Dermis blood vessel endothelial cell (primary cell): ENCODE data around the gene TARBP1. TPM values are rescaled to one million over a fixed set of nuclear protein-coding genes. Genes with fewer than 3 reads are reported as not detected.
A peak's percentile ranks its signal among the peaks of the same experiment; 100 is the strongest.
"Not testable (repeated sequence)": the region's sequence is repeated elsewhere in the genome, so short reads cannot be mapped to it uniquely, and the experiment has no call there.

Experiments used
- DNase-seq: peaks from one replicate; pipeline ENCODE4 v3.0.0; 2010
- total RNA-seq: library from RNA; depleted of rRNA; stranded (reverse); fragments of >200 nt; gene quantifications from 2 replicates; pipeline ENCODE4 v1.2.3, GENCODE V29; 2014

TARBP1 gene, protein sequence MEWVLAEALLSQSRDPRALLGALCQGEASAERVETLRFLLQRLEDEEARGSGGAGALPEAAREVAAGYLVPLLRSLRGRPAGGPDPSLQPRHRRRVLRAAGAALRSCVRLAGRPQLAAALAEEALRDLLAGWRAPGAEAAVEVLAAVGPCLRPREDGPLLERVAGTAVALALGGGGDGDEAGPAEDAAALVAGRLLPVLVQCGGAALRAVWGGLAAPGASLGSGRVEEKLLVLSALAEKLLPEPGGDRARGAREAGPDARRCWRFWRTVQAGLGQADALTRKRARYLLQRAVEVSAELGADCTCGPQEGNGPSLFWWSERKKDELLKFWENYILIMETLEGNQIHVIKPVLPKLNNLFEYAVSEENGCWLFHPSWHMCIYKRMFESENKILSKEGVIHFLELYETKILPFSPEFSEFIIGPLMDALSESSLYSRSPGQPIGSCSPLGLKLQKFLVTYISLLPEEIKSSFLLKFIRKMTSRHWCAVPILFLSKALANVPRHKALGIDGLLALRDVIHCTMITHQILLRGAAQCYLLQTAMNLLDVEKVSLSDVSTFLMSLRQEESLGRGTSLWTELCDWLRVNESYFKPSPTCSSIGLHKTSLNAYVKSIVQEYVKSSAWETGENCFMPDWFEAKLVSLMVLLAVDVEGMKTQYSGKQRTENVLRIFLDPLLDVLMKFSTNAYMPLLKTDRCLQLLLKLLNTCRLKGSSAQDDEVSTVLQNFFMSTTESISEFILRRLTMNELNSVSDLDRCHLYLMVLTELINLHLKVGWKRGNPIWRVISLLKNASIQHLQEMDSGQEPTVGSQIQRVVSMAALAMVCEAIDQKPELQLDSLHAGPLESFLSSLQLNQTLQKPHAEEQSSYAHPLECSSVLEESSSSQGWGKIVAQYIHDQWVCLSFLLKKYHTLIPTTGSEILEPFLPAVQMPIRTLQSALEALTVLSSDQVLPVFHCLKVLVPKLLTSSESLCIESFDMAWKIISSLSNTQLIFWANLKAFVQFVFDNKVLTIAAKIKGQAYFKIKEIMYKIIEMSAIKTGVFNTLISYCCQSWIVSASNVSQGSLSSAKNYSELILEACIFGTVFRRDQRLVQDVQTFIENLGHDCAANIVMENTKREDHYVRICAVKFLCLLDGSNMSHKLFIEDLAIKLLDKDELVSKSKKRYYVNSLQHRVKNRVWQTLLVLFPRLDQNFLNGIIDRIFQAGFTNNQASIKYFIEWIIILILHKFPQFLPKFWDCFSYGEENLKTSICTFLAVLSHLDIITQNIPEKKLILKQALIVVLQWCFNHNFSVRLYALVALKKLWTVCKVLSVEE (N-terminal part only)
- total RNA-seq, result 16.7 and 23.3 TPM in 2 replicates

DNA sequence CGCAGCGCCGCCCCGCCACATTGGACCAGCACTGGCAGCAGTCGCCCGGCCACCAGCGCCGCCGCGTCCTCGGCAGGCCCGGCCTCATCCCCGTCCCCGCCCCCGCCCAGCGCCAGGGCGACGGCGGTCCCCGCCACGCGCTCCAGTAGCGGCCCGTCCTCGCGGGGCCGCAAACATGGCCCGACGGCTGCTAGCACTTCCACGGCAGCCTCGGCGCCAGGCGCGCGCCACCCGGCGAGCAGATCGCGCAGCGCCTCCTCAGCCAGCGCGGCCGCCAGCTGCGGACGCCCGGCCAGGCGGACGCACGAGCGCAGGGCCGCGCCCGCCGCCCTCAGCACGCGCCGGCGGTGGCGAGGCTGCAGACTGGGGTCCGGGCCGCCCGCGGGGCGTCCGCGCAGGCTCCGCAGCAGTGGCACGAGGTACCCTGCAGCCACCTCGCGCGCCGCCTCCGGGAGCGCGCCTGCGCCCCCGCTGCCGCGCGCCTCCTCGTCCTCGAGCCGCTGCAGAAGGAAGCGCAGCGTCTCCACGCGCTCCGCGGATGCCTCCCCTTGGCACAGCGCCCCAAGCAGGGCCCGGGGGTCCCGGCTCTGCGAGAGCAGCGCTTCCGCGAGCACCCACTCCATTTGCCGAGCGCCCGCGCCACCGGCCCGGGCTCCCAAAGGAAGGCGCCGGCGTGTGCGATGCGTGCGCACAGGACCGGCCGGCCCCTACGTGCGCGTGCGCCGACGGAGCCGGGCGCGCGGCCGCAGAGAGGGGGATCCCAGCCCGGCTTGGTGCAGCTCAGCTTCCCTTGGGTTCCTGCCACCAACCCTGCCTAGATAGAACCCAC lies at the start of gene TARBP1:
TSS of gene TARBP1 (minus strand) at position 699 of the 829 bp plus-strand sequence. CDS start at position 623, 76 bp downstream.
- peak; percentile 86 for DNase-seq

DNA sequence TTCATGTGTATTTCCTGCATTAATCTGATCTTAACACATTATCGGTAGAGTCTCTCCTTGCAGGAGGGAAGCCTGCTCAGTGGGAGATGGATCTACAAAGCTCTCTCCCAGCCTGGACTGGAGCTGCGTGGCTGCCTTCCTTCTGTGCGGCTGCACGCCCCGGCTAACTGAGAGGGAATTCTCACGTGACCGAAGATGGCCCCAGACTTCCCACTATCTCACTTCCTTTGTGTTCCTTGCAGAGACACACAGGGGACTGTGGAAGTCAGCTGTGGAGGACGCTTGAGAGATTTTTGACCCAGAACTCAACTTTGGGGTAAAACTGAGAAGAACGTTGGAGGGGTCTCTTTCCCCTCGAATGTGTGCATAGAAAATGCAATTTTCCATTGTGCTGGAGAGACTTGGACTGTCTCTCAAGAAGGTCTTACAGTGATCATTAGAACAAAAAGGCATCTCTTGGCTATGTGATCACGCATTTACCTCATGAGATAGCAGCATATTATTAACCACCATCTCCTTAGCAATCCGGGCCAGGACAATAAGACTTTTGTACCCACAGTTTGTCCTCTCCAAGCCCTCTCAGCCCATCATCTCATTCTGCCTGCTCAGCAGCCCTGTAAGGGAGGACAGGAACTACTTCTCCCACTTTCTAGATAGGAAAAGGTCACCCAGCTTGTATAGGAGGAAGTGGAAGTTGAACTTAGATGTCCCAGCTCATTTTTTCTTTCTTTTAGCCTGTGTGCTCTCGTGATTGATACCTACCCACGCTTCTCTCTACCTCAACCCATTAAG lies 49.3 kb upstream of the TARBP1 start:
- DNase-seq, result no peak

DNA sequence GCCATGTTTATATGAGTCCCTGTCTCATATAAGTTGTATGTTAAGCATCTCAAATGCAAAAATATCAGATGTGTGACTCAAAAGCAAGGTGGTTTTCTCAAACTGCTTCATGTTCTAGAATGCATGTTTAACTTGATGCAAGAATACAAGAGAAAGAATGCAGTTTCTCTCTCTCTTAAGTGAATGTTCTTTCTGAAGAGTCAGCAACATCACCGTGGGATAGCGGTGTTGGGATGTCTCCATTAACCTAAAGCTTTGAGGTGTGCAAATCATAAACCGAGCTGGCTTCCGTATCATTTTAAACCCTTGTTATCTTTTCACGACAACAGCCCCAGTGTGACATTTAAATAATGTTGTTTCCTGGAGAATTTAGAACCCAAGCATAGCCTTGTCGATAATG lies 48.4 kb upstream of the TARBP1 start:
- DNase-seq, result no peak

DNA sequence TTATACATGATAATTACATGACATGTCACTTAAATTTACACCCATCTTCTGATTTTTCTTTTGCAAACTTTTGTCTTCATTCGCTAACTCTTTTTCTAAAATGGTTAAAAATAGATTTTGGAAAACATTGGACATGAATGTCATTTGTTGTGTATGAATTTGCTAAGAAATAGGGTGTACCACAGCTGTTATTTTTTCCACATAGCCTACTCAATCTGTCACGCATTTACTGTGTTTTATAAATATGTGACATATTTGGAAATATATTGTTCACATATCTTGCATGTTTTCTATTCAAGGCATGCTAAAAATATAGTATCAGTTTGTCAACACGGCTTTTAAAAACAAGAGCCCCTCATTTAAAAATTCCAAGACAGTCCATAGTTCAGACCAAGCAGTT lies 47.9 kb upstream of the TARBP1 start:
- DNase-seq, result no peak

DNA sequence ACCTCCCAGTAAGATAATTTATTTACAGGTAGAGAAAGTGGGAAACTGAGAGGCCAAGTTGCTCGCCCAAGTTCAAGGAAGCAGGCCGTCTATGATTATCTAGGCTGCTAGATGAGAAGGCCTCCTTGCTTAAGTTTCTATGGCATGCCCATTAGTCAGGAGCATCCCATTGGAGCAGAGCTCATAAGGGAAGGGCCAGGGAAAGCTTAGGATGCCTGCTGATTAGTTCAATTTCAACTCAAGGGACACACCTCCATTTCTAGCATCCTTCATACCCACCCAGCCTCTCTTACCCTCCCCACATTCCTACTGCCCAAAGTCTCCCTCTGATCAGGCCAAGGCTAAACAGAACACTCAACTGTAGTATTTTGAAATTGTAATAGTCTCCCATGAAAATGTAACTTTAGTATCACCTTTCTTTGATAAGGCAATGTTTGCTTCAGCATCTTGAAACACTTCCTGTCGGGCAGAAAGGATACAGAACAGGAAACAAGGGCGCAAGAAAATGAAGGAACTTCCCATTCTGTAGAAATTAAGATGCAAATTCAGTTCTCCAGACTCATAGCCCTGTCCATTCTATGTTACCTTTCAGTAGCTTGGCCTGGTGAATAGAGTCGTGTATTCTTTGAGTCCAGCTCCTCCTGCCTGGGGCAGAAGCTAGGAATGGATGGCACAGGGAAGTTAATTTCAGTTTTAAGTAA lies 46.3 kb upstream of the TARBP1 start:
- DNase-seq, result no peak

DNA sequence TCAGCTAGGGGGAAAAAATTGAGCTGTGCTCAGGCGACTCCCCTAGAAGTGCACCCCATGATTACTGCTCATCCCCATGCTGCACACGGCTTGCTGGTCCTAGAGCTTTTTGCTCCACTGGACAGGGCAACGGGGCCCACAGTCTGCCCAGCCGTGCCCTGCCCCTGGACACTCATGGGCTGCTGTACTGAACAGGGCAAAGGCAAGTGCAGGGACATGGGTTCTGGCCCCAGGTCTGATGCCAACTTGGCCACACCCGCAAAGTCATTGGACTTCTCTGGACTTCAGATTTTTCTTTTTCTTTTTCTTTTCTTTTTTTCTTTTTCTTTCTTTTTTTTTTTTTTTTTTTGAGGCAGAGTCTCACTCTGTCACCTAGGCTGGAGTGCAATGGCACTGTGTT lies 42.9 kb upstream of the TARBP1 start:
- DNase-seq, result no peak

DNA sequence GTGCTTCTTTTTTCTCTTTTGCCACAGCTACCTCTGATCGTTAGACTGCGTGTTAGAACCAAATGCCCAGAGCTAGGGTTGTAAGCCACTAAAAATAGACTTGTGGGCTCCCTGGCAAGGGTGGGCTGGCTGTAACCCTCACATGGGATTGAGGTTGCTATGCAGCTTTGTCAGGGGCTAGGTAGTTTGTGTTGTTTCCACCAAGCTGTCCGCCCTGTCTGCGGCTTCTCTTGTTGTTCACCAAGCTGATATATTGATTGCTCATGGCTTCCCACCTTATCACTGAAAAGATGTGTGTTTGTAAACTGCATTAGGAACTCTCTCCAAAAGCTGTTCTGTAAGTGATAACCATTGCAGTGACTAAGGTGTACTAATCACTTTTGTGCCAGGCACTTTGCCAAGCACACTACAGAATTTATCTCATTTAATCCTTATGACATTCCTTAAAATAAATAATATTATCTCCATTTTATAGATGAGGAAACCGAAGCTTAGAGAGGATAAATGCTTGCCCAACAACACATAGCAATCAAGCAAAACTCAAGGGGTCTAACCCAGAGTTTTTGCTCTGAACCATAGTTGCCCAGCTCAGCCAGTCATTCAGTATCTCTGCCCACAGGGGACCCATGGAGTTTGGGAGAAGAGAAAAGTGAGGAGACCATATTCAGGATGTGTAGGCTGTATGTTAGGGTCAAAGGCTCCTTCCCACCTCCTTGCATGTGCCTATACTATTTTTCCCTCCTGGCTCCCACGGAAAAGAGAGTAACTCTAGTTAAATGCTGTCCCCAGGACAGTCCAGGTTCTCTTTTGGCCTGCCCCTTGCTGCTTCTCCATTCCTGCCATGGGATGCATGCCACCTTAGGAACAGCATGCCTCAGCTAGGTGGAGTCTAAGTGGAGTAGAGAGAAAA lies 42.2 kb upstream of the TARBP1 start:
- DNase-seq, result no peak

DNA sequence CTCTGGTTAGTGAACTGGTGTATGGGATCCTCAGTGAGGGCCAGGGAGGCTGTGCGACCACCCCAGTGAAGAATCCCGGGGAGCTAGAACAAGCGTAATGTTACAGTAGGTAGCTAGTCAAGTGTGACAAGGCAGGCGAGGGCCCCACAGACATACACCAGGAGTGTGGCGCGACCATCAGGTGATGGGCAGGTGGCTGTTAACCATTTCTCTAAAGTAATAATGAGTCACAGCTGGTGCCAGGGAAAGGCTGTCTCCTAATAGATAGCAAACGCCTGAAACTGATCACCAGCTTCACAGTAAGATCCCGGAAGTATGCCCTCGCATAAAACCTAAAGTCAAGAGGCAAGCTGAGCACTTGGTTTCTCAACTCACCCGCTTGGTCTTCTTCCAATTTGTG lies 40.5 kb upstream of the TARBP1 start:
- DNase-seq, result no peak

DNA sequence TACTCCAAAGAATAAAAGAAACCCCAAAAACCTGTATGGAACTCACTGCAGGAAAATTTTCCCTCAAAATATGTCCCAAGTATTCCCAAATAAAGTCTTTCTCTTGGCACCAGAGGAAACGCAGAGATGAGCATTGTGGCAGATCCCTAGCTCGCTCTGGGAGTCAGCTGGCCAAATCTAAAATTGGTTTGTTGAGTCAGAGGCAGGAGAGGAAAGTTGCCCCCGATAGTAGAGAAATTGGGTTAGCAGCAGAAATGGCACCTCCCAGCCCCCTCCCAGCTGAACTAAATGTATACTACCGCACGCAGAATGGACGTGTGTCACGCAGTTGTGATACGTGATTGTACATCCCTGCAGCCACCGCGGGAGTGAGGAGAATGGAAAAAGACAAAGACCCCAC lies 39.9 kb upstream of the TARBP1 start:
- no peak for DNase-seq

DNA sequence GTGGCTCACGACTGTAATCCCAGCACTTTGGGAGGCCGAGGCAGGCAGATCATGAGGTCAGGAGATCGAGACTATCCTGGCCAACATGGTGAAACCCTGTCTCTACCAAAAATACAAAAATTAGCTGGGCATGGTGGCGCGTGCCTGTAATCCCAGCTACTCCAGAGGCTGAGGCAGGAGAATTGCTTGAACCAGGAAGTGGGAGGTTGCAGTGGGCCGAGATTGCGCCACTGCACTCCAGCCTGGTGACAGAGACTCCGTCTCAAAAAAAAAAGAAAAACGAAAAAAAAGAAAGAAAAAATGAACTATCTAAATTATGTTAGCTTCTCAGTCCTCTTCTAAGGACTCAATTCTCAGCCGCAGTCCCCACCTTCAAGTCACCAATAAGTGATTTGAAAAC lies 39.1 kb upstream of the TARBP1 start:
- DNase-seq, result not testable (repeated sequence)

DNA sequence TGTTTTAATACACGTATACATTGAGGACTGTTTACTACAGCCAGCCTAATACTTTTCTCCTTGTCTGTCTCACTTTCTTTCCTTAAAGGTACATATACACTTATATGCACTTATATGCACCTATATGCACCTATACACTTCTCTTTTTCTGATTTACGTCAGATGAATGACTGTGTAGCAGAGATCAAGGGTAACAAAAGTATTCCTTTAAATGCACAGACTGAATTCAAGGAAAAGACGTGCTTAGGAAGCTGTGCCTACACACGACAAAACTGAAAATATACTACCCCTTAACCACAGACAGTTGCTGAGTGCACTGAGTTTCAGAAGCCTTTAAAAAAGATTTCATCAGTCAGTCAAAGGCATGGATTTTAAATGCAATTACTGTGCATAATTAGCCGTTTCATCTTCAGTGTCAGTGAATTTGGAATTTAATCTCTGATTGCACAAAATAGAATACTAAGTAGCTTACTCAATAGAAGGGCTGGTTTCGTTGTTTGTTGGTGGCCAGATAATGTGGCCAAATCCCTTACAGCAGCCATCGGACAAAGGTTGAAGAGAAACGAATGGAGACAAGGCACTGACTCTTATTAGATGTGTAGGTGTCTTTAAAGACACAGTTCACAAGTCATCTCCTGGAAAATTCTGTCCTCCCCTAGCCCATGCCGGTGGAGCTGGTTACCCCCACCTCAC lies 38.3 kb upstream of the TARBP1 start:
- no peak for DNase-seq

DNA sequence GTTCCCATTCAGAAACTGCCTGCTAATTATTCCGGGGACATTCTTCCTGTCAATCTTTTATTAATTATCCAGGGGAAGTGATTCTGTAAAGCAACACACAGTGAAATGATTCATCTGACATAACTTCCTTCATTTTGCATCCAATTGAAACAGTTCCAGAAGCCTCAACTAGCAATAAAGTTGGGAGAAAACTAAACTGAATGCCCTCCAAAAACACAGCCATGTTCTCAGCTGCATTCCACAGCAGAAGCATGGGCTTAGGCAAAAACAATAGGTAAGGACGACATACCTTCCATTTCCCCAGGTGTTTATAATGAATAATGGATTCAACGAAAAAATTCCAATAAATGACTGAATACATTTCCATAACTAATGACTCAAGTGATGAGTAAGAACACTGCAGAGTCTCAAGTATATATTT lies 36.9 kb upstream of the TARBP1 start:
- peak; percentile 78 for DNase-seq

DNA sequence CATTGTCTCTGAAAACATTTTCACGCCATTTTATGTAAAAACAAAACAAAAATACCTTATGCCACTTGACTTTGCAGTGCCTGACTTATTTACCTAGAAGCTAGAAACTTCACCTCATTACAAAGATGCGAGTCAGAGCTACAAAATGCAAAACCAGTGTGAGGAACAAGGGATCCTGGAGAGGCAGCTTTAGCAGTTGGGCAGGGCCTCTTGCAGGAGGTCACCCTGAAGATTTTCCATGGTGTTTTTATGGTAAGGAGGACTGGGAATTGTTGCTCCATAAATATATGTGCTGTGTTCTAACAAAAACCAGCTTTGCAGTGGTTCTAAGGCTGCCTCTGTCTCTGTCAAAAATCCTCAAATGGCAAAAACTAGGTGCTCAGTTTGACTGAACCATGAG lies 36.4 kb upstream of the TARBP1 start:
- no peak for DNase-seq

DNA sequence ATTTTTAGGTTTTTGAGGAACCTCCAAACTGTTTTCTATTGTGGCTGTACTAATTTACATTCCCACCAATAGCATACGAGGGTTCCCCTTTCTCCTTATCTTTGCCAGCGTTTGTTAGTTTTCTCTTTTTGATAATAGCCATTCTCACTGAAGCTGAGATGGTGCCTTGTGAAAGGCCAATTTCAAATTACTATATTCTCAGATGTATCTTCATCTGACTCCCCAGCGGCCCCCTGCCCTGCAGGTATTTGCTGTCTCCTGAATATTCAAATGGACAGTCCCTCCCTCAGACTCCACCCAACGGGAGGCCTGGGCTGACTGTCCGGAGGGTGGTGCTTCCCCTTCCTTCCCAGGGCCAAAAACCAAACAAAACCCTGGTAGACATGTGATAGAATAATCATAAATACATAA lies 33.5 kb upstream of the TARBP1 start:
- DNase-seq, result no peak

DNA sequence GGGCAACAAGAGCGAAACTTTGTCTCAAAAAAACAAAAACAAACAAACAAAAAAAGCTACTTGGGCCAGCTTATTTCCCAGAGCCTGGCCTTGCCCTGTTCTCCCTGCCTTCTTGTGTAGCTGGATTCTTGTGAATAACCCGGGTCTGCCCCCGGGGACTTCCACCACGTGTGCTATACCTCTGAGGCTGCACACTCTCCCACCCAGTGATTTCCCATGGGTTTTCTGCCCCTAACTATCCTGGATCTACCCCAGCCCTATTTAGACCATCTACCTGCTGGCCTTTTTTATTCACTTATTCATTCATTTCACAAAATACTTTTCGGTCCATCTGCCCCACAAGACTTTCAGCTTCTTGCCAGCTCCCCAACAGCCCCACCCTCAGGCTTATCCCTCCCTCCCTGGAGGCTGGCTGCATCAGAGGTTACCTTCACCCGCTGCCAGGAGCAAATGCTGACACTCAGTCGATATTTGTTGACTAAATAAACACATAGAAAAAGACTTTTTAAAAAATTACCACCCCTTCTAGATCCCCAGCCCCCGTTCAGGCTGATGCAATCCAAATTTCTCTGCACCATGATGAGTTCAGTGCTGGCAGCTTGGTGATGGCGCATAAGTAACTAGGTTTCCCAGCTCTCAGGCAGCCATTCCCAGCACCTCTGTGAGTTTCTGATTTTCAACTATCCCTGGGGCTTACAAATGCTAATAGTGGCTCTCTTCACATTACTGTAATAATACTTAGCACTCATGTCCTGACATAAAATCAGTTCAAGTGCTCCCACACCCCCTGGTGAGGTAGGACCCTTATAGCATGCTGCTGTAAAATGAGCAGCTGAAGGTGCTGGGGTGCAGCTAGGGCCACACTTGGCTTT lies 30.7 kb upstream of the TARBP1 start:
- no peak for DNase-seq

DNA sequence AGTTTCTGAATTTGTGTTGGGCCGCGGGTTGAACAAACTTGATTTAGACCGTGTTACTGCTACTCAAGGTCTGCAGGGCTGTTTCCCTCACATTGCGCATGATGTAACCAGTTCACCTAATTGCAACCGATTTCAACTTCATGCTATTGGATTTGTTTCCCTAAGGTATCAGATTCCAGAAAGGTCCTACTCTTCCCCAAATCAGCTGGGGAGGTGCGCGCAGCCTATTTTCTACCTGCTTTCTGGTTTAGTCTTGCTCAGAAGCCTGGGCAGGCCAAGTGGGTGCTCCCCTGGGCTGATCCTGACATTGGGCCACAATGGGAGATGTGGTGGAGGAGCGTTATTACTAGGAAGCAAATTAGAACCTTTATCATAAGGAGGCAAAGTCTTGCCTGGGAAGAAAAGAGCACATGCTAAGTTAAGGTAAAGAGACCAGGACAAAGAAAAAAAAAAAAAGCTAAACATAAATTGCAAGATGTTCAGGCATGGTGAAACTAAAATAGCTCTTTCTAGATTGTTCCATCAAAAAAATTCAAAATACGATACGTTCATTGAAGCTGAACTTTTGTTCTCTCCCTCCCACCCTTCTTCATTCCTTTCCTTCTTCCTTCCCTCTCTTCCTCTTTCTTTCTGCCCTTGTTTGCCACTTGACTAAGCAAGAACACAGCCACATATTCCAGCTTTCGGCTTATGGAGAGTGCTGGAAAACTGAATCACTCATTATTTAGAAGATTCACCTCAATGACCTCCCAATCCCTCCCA lies 28.8 kb upstream of the TARBP1 start:
- no peak for DNase-seq

DNA sequence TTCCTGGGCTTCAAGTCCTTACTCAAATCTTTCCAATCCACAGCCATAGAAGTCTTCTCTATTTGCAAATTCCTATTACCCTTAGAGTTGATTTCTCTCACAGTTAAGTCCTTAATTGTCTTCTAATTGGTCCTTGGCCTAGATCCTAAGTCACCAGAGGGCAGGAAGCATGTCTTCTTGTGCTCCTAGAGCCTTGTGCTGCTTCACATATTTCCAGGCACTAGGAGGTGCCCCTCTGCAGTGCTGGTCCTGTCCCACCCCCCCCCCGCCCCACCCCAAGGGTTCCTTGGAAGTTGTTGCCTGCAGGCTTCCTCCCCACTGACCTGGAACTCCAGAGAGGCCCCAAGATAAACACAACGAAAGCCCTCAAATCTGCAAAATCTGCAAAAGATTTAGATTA lies 28.1 kb upstream of the TARBP1 start:
- no peak for DNase-seq
